ENCODE results near the gene PDZRN3. TPM values are rescaled to one million over a fixed set of nuclear protein-coding genes. Genes with fewer than 3 reads are reported as not detected.

Gene PDZRN3
- total RNA-seq, 1 donor from 2014 or later = not detected

GRCh38 chr3:73365756-73366397, 258.9 kb downstream of the PDZRN3 start:
- intact Hi-C loops (cut with micrococcal nuclease) = no loop called here
- Mint-ChIP-seq H3K4me3 (no peak overlapping the region), H3K9me3 (peaks cover 6% of the 10 kb centered on the region), H3K27me3 (ENCODE audit: insufficient read depth) (no peaks in the 10 kb centered on the region), H3K4me1 (ENCODE audit: low read depth) (no peaks in the 10 kb centered on the region), H3K36me3 (ENCODE audit: low read depth) (no peaks in the 10 kb centered on the region), H3K27ac (no peak overlapping the region)
- no peak for DNase-seq (ENCODE audit: low spot score)

DNA sequence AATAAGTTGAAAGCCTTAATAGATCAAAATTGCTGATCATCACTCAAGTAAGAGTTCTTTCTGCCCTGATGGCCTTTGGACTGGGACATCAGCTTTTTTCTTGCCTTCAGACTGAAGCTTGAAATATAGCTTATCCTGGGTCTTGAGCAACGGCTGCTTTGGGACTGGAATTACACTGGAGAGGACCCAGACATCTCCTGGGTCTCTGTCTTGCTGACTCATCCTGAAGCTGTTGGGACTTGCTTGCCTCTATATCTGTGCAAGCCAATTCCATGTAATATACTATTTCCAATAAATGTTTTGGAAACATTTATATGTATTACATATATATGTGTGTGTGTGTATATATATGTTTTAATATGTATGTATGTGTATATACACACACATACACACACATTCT, 260.2 kb downstream of the PDZRN3 start:
- H3K4me3 Mint-ChIP-seq = no peak overlapping the region
- H3K27me3 Mint-ChIP-seq (ENCODE audit: insufficient read depth) = no peaks in the 10 kb centered on the region
- intact Hi-C loops (cut with micrococcal nuclease) = no loop called here
- H3K4me1 Mint-ChIP-seq (ENCODE audit: low read depth) = no peaks in the 10 kb centered on the region
- no peak overlapping the region for H3K27ac Mint-ChIP-seq
- no peaks in the 10 kb centered on the region for H3K36me3 Mint-ChIP-seq (ENCODE audit: low read depth)
- peaks cover 6% of the 10 kb centered on the region for H3K9me3 Mint-ChIP-seq
- DNase-seq (ENCODE audit: low spot score) = no peak

GRCh38 chr3:73363093-73363492, 261.6 kb downstream of the PDZRN3 start:
- Mint-ChIP-seq H3K27ac (no peak overlapping the region), H3K4me1 (ENCODE audit: low read depth) (no peaks in the 10 kb centered on the region), H3K9me3 (peaks cover 6% of the 10 kb centered on the region), H3K4me3 (no peak overlapping the region), H3K36me3 (ENCODE audit: low read depth) (no peaks in the 10 kb centered on the region), H3K27me3 (ENCODE audit: insufficient read depth) (no peaks in the 10 kb centered on the region)
- no peak for DNase-seq (ENCODE audit: low spot score)
- intact Hi-C loops (cut with micrococcal nuclease) = no loop called here

DNA sequence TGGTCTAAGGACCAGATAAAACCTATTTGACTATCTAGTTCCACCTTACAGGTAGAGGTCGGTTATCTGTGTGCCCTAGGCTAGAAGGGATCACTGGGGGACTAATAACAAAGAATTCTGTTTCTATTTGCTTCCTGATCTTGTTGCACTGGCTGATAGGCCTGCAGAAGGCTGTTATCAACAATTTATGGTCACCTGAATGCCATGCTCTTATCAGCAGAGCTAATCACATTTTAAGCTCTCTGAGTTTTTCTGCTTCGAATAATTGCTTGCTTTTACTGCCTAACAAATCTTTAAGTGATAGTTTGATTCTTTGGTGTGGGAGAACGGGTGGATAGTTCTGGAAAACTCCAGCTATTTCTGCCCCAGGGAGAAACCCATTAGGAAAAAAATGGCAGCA, 263.1 kb downstream of the PDZRN3 start:
- Mint-ChIP-seq H3K27ac (no peak overlapping the region), H3K4me1 (ENCODE audit: low read depth) (no peaks in the 10 kb centered on the region), H3K36me3 (ENCODE audit: low read depth) (no peaks in the 10 kb centered on the region), H3K4me3 (no peak overlapping the region), H3K27me3 (ENCODE audit: insufficient read depth) (peaks cover 2% of the 10 kb centered on the region), H3K9me3 (peaks cover 6% of the 10 kb centered on the region)
- DNase-seq (ENCODE audit: low spot score) = no peak
- intact Hi-C loops (cut with micrococcal nuclease) = no loop called here

DNA sequence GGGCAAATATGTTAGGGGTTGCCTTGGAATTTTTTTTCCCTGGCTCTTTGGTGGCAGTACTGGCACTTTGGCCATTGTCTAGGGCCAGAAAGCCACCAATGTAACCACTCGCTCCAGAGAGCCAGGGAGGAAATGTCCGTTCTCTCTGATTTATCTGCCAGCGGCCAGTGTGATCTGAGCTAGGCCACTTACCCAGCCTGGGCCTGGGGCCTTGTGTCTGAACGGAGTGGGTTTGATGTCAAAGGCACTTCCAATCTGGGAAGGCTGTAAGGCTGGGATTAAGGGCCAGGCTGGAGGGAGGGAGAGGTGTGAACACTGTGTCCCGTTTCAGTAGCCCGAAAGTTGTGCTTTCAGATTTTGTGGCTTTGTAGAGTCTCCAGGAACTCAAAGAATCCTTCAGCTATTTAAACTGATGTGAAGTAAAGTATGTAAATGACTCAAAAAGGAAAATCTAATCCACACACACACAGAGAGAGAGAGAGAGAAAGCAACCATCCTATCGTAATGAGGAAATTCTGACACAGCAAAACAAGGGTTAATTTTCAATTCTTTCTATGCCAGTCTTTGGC, 271.0 kb downstream of the PDZRN3 start:
- Mint-ChIP-seq H3K36me3 (ENCODE audit: low read depth) (no peaks in the 10 kb centered on the region), H3K9me3 (no peaks in the 10 kb centered on the region), H3K4me3 (no peak overlapping the region), H3K27me3 (ENCODE audit: insufficient read depth) (peaks cover 3% of the 10 kb centered on the region), H3K27ac (no peak overlapping the region), H3K4me1 (ENCODE audit: low read depth) (no peaks in the 10 kb centered on the region)
- no peak for DNase-seq (ENCODE audit: low spot score)
- intact Hi-C loops (cut with micrococcal nuclease) = no loop called here

DNA sequence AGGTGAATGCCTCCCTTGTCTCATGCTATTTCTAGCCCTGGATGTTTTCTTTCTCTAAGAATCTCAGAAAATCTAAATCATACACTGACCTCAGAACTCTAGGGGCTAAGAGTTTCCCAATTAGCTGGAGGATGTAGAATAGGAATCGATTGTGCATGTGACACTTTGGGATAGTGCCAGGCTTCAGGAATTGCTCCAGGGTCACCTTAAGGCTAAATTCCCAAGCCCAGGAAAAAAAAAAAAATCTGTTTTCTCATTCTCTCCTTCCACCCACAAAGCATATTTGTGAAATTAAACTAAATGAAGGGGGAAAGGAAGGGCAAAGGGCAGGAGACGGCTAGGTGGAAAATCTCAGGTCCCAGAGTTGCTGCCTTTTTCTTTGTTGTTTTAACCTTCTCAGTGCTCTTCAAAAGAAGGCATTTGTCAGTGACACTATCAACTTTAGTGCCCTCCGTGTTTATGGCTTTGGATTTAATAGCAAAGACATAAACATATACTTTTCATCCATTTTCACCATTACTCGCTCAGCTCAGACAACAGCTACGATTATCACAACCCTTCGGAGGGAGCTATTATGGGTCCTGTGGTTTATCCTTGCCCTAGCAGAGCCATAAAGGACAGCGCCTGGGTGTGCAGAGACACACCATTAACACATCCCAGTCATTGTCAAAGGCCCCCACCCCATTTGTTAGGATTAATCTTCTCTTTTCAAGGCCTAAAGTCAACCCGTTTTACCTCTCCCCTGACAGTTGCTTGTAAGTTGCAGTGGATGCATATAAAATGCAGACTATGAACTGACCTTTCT, 271.7 kb downstream of the PDZRN3 start:
- peaks cover 3% of the 10 kb centered on the region for H3K27me3 Mint-ChIP-seq (ENCODE audit: insufficient read depth)
- H3K27ac Mint-ChIP-seq = no peak overlapping the region
- intact Hi-C loops (cut with micrococcal nuclease) = no loop called here
- H3K36me3 Mint-ChIP-seq (ENCODE audit: low read depth) = no peaks in the 10 kb centered on the region
- no peaks in the 10 kb centered on the region for H3K4me1 Mint-ChIP-seq (ENCODE audit: low read depth)
- DNase-seq (ENCODE audit: low spot score) = no peak
- no peaks in the 10 kb centered on the region for H3K9me3 Mint-ChIP-seq
- H3K4me3 Mint-ChIP-seq = no peak overlapping the region

DNA sequence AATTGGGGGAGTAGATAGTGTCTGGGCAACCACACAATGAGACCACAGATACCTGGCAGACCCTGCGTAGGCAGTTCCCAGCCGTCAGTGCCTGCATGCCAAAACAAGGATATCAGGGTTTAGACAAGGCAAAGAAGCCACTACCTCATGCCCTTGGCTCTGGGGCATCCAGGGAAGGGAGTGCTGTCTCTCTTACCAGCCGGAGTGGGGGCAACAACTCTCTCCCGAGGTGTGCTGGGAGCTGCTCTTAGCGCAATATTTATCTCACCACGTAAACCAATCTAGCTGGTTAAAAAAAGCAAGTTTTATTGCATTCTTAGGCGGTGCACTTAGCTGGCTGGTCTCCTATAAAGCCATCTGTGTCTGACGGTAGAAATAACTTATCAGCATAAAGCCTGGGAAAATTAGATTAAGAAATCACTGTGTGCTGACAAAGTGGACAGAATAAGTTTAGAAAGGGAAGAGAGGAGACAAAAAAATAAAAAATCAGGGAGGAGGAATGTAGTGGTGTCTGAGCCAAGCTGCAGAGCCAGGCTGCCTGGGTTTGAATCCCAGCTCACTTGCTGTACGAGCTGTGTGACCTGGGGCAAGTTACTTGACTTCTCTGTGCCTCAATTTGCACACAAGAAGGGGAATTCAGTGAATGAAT, 273.2 kb downstream of the PDZRN3 start:
- Mint-ChIP-seq H3K27ac (no peak overlapping the region), H3K4me1 (ENCODE audit: low read depth) (no peaks in the 10 kb centered on the region), H3K9me3 (no peaks in the 10 kb centered on the region), H3K27me3 (ENCODE audit: insufficient read depth) (peaks cover 1% of the 10 kb centered on the region), H3K4me3 (no peak overlapping the region), H3K36me3 (ENCODE audit: low read depth) (no peaks in the 10 kb centered on the region)
- intact Hi-C loops (cut with micrococcal nuclease) = no loop called here
- no peak for DNase-seq (ENCODE audit: low spot score)

DNA sequence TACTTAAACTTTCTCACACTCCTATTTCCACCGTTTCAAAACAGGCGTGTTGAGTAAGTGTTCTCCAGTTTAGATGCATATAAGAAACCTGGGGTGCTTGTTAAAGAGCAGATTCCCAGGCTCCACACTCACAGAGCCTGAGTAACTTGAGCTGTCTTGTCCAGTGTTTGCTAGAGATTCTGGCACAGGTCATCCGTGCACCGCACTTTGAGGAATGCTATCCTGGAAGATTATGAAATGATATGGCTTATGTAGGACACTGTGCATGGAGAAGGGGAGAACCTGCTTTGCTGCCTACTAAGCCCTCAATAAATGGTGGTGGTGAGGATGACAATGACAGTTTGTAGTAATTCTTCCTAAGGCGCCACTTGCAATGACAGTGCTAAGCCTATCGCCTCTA, 273.7 kb downstream of the PDZRN3 start:
- intact Hi-C loops (cut with micrococcal nuclease) = no loop called here
- no peak overlapping the region for H3K27ac Mint-ChIP-seq

DNA sequence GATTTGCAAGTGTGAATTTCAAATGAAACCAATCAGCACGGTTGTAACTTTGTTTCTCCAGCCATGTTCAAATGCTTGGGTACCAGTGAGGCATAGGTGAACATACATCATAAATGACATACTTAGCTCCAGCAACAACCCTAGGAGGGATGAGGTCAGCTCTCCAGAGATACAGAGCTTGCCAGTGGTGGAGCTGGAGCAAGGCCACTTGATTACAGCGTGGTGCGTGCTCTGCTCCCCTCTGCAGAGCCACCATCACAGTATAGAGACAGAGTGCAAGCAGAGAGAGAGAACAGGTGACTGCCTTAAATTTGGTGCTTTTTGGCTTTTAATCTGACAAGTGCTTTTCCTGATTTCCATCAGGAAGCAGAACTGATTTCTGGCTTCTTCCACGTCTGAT, 275.1 kb downstream of the PDZRN3 start:
- H3K36me3 Mint-ChIP-seq (ENCODE audit: low read depth) = no peaks in the 10 kb centered on the region
- peaks cover 1% of the 10 kb centered on the region for H3K27me3 Mint-ChIP-seq (ENCODE audit: insufficient read depth)
- no peak overlapping the region for H3K27ac Mint-ChIP-seq
- H3K4me3 Mint-ChIP-seq = no peak overlapping the region
- no peaks in the 10 kb centered on the region for H3K9me3 Mint-ChIP-seq
- DNase-seq (ENCODE audit: low spot score) = no peak
- intact Hi-C loops (cut with micrococcal nuclease) = no loop called here
- H3K4me1 Mint-ChIP-seq (ENCODE audit: low read depth) = no peaks in the 10 kb centered on the region

More for the DNA sequence above, 273.7 kb downstream of the PDZRN3 start:
- DNase-seq (ENCODE audit: low spot score) = no peak
- Mint-ChIP-seq H3K36me3 (ENCODE audit: low read depth) (no peaks in the 10 kb centered on the region), H3K27me3 (ENCODE audit: insufficient read depth) (peaks cover 1% of the 10 kb centered on the region), H3K4me3 (no peak overlapping the region), H3K4me1 (ENCODE audit: low read depth) (no peaks in the 10 kb centered on the region), H3K9me3 (no peaks in the 10 kb centered on the region)

DNA sequence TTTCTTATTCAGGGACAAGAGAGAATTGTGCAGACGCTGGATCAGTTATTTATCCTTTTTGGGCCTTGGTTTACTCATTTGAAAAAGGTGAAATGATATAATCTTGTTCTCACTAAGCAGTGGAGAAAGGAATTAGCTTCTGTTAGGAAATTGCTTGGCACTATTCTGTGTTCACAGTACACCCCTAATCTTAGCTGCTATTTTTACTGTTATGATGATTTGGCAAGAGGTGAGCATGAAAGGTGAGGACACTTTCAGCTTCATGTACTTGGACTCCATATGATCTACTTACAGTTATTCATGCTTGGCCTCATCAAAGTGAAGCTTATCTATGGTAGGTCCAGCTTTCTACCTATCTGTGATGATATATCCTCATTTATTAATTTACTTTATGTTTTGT, 282.7 kb downstream of the PDZRN3 start:
- Mint-ChIP-seq H3K27ac (no peak overlapping the region), H3K9me3 (no peaks in the 10 kb centered on the region), H3K36me3 (ENCODE audit: low read depth) (no peaks in the 10 kb centered on the region), H3K27me3 (ENCODE audit: insufficient read depth) (no peaks in the 10 kb centered on the region), H3K4me1 (ENCODE audit: low read depth) (no peaks in the 10 kb centered on the region), H3K4me3 (no peak overlapping the region)
- no peak for DNase-seq (ENCODE audit: low spot score)
- intact Hi-C loops (cut with micrococcal nuclease) = no loop called here

GRCh38 chr3:73341272-73341935, 283.3 kb downstream of the PDZRN3 start:
- DNase-seq (ENCODE audit: low spot score) = no peak
- no peaks in the 10 kb centered on the region for H3K4me1 Mint-ChIP-seq (ENCODE audit: low read depth)
- H3K27me3 Mint-ChIP-seq (ENCODE audit: insufficient read depth) = no peaks in the 10 kb centered on the region
- H3K36me3 Mint-ChIP-seq (ENCODE audit: low read depth) = no peaks in the 10 kb centered on the region
- no peak overlapping the region for H3K4me3 Mint-ChIP-seq
- H3K27ac Mint-ChIP-seq = no peak overlapping the region
- no peaks in the 10 kb centered on the region for H3K9me3 Mint-ChIP-seq
- intact Hi-C loops (cut with micrococcal nuclease) = no loop called here

- intact Hi-C loops (cut with micrococcal nuclease) = no loop called here
- no peaks in the 10 kb centered on the region for H3K9me3 Mint-ChIP-seq
- no peaks in the 10 kb centered on the region for H3K4me1 Mint-ChIP-seq (ENCODE audit: low read depth)
- no peak overlapping the region for H3K4me3 Mint-ChIP-seq
- DNase-seq (ENCODE audit: low spot score) = no peak
- no peaks in the 10 kb centered on the region for H3K27me3 Mint-ChIP-seq (ENCODE audit: insufficient read depth)
- no peak overlapping the region for H3K27ac Mint-ChIP-seq
- no peaks in the 10 kb centered on the region for H3K36me3 Mint-ChIP-seq (ENCODE audit: low read depth)
These were observed 292.2 kb downstream of the PDZRN3 start for GRCh38 chr3:73332558-73332957.

Data from activated T-helper 1 cell treated with anti-CD3 and anti-CD28 coated beads, Interleukin-12 subunit alpha, Interleukin-12 subunit beta, Interleukin-2, Interleukin-4 antibody, amounts not matched to agents 30 ng/mL and 10 ng/mL and 1 ng/mL, durations not matched to agents 14 hours and 24 hours and 36 hours (primary cell).